Activated CD8-positive, alpha-beta memory T cell treated with anti-CD3 and anti-CD28 coated beads, Interleukin-2, amount 10 ng/mL, durations not matched to agents 7 days and 5 days (primary cell): ENCODE results near the gene UNKL. TPM values are rescaled to one million over a fixed set of nuclear protein-coding genes. Genes with fewer than 3 reads are reported as not detected.

ENCODE experiments used
- ATAC-seq: fragments of 150-1000 bp; cut with Tn5 transposase; one replicate; pipeline ENCODE4 v1.10.0; 2021; ENCODE audit warnings: moderate library complexity
- CTCF ChIA-PET: fragments of 350-600 bp; sonication (Branson Sonifier 250); formaldehyde crosslinking; loops from one replicate; lab custom pipeline; 2021; ENCODE audit warnings: antibody characterized with exemption; lab: Charles Lee
- DNase-seq: peaks from one replicate; pipeline ENCODE4 v3.0.0-alpha.2; 2020
- H3K27ac Mint-ChIP-seq: one replicate; pipeline ENCODE4 v1.8.0; 2021; ENCODE audit warnings: mild to moderate bottlenecking, mixed read lengths
- H3K27me3 Mint-ChIP-seq: one replicate; pipeline ENCODE4 v1.8.0; 2021; ENCODE audit warnings: mixed read lengths
- H3K36me3 Mint-ChIP-seq: one replicate; pipeline ENCODE4 v1.8.0; 2021; ENCODE audit warnings: mild to moderate bottlenecking, mixed read lengths
- H3K4me1 Mint-ChIP-seq: one replicate; pipeline ENCODE4 v1.8.0; 2021; ENCODE audit warnings: mixed read lengths
- H3K4me3 Mint-ChIP-seq: one replicate; pipeline ENCODE4 v1.8.0; 2021; ENCODE audit warnings: mild to moderate bottlenecking, moderate library complexity, mixed read lengths
- H3K9me3 Mint-ChIP-seq: one replicate; pipeline ENCODE4 v1.8.0; 2022; ENCODE audit warnings: low read depth, mixed read lengths
- total RNA-seq, 2 experiments: library from RNA; stranded (reverse); gene quantifications; one replicate each; pipeline ENCODE4 v1.2.3, GENCODE V29; 2021

The UNKL gene
- total RNA-seq, 2 experiments from 2014 or later: 30.1 to 43.0 TPM

GRCh38 chr16:1431497-1432270 is 17.2 kb upstream of the UNKL start:
- no peak overlapping the region for H3K27ac Mint-ChIP-seq
- no peaks in the 10 kb centered on the region for H3K36me3 Mint-ChIP-seq
- DNase-seq: no peak
- no peaks in the 10 kb centered on the region for H3K9me3 Mint-ChIP-seq
- no peak for ATAC-seq
- no peaks in the 10 kb centered on the region for H3K27me3 Mint-ChIP-seq
- no peak overlapping the region for H3K4me3 Mint-ChIP-seq
- CTCF ChIA-PET: no interaction called here
- no peaks in the 10 kb centered on the region for H3K4me1 Mint-ChIP-seq

GRCh38 chr16:1430759-1431496 is 16.4 kb upstream of the UNKL start, which contains the start of gene PERCC1:
PERCC1 (plus strand) TSS chr16:1431078; CDS start chr16:1432594, 1,516 bp downstream.
- Mint-ChIP-seq H3K4me1 (no peaks in the 10 kb centered on the region), H3K27me3 (no peaks in the 10 kb centered on the region), H3K27ac (no peak within 1 kb of the TSS), H3K9me3 (no peaks in the 10 kb centered on the region), H3K36me3 (no peaks in the 10 kb centered on the region), H3K4me3 (no peak within 1 kb of the TSS)
- no peak for DNase-seq
- ATAC-seq: no peak
- CTCF ChIA-PET: no interaction called here

GRCh38 chr16:1430214-1430758 is 15.8 kb upstream of the UNKL start:
- CTCF ChIA-PET: no interaction called here
- Mint-ChIP-seq H3K27me3 (no peaks in the 10 kb centered on the region), H3K9me3 (no peaks in the 10 kb centered on the region), H3K36me3 (no peaks in the 10 kb centered on the region), H3K4me1 (no peaks in the 10 kb centered on the region), H3K4me3 (no peak overlapping the region), H3K27ac (no peak overlapping the region)
- DNase-seq: no peak
- ATAC-seq: no peak

GRCh38 chr16:1429631-1430030 is 15.1 kb upstream of the UNKL start:
- CTCF ChIA-PET: interaction anchor here (1.3 to 1.7 kb wide), 2 partner anchors 16 to 150 kb away, joined by 5 to 6 read pairs; no protein-coding TSS in a partner anchor
- H3K27ac Mint-ChIP-seq: no peak overlapping the region
- H3K4me3 Mint-ChIP-seq: no peak overlapping the region
- no peaks in the 10 kb centered on the region for H3K36me3 Mint-ChIP-seq
- no peaks in the 10 kb centered on the region for H3K4me1 Mint-ChIP-seq
- H3K9me3 Mint-ChIP-seq: no peaks in the 10 kb centered on the region
- DNase-seq: no peak
- H3K27me3 Mint-ChIP-seq: no peaks in the 10 kb centered on the region
- no peak for ATAC-seq

- no peaks in the 10 kb centered on the region for H3K27me3 Mint-ChIP-seq
- H3K9me3 Mint-ChIP-seq: no peaks in the 10 kb centered on the region
- H3K4me3 Mint-ChIP-seq: no peak overlapping the region
- CTCF ChIA-PET: interaction anchor here (1.2 to 1.7 kb wide), 4 partner anchors 16 to 277 kb away, joined by 3 to 6 read pairs (median 4); partner anchors contain the start of gene MAPK8IP3
- H3K4me1 Mint-ChIP-seq: no peaks in the 10 kb centered on the region
- ATAC-seq (no peak), DNase-seq (no peak)
- H3K36me3 Mint-ChIP-seq: no peaks in the 10 kb centered on the region
- no peak overlapping the region for H3K27ac Mint-ChIP-seq
These were observed 14.5 kb upstream of the UNKL start for GRCh38 chr16:1429012-1429411.

GRCh38 chr16:1428511-1428910 is 14.0 kb upstream of the UNKL start:
- H3K9me3 Mint-ChIP-seq: no peaks in the 10 kb centered on the region
- H3K4me3 Mint-ChIP-seq: no peak overlapping the region
- no peak overlapping the region for H3K27ac Mint-ChIP-seq
- CTCF ChIA-PET: interaction anchor here (1.2 to 1.7 kb wide), 5 partner anchors 15 to 277 kb away, joined by 3 to 6 read pairs (median 4); partner anchors contain the start of gene MAPK8IP3
- no peaks in the 10 kb centered on the region for H3K36me3 Mint-ChIP-seq
- H3K4me1 Mint-ChIP-seq: no peaks in the 10 kb centered on the region
- no peaks in the 10 kb centered on the region for H3K27me3 Mint-ChIP-seq
- ATAC-seq: peak; percentile 67
- peak; percentile 68 for DNase-seq

GRCh38 chr16:1427473-1428461 is 13.3 kb upstream of the UNKL start:
- no peak for DNase-seq
- no peaks in the 10 kb centered on the region for H3K27me3 Mint-ChIP-seq
- no peak overlapping the region for H3K4me3 Mint-ChIP-seq
- no peak overlapping the region for H3K27ac Mint-ChIP-seq
- no peaks in the 10 kb centered on the region for H3K4me1 Mint-ChIP-seq
- H3K9me3 Mint-ChIP-seq: no peaks in the 10 kb centered on the region
- no peaks in the 10 kb centered on the region for H3K36me3 Mint-ChIP-seq
- CTCF ChIA-PET: interaction anchor here (0.8 to 1.7 kb wide), 5 partner anchors 85 to 345 kb away, joined by 3 to 6 read pairs (median 3); partner anchors contain the start of genes EME2, MAPK8IP3 and MRPS34
- ATAC-seq: no peak

GRCh38 chr16:1426734-1427471 is 12.4 kb upstream of the UNKL start:
- no peak overlapping the region for H3K27ac Mint-ChIP-seq
- CTCF ChIA-PET: interaction anchor here (0.8 kb wide), 1 partner anchor 346 kb away, joined by 3 read pairs; the partner anchor contains the start of genes EME2 and MRPS34
- no peak overlapping the region for H3K4me3 Mint-ChIP-seq

GRCh38 chr16:1425616-1426370 is 11.3 kb upstream of the UNKL start:
- CTCF ChIA-PET: no interaction called here
- H3K27ac Mint-ChIP-seq: no peak overlapping the region
- H3K27me3 Mint-ChIP-seq: no peaks in the 10 kb centered on the region
- no peak overlapping the region for H3K4me3 Mint-ChIP-seq
- H3K4me1 Mint-ChIP-seq: peaks cover 12% of the 10 kb centered on the region
- DNase-seq: no peak
- H3K9me3 Mint-ChIP-seq: no peaks in the 10 kb centered on the region
- no peak for ATAC-seq
- peaks cover 4% of the 10 kb centered on the region for H3K36me3 Mint-ChIP-seq

More at GRCh38 chr16:1426734-1427471, 12.4 kb upstream of the UNKL start:
- DNase-seq (no peak), ATAC-seq (no peak)
- Mint-ChIP-seq H3K27me3 (no peaks in the 10 kb centered on the region), H3K4me1 (peaks cover 4% of the 10 kb centered on the region), H3K36me3 (peaks cover 4% of the 10 kb centered on the region), H3K9me3 (no peaks in the 10 kb centered on the region)

- H3K4me1 Mint-ChIP-seq: peaks cover 24% of the 10 kb centered on the region
- ATAC-seq (no peak), DNase-seq (no peak)
- H3K27me3 Mint-ChIP-seq: no peaks in the 10 kb centered on the region
- no peak overlapping the region for H3K4me3 Mint-ChIP-seq
- no peaks in the 10 kb centered on the region for H3K9me3 Mint-ChIP-seq
- H3K27ac Mint-ChIP-seq: no peak overlapping the region
- H3K36me3 Mint-ChIP-seq: peaks cover 8% of the 10 kb centered on the region
- CTCF ChIA-PET: no interaction called here
These were observed 9.5 kb upstream of the UNKL start for GRCh38 chr16:1424028-1424427.

- CTCF ChIA-PET: interaction anchor here (0.7 to 1.2 kb wide), 2 partner anchors 11 to 284 kb away, joined by 3 read pairs; partner anchors contain the start of gene MAPK8IP3
These were observed 7.6 kb upstream of the UNKL start for GRCh38 chr16:1422076-1422475.

More at GRCh38 chr16:1422076-1422475, 7.6 kb upstream of the UNKL start:
- no peaks in the 10 kb centered on the region for H3K27me3 Mint-ChIP-seq
- peak overlapping the region; percentile 83 for H3K4me3 Mint-ChIP-seq
- no peak for ATAC-seq
- DNase-seq: no peak
- peak overlapping the region; percentile 97 for H3K27ac Mint-ChIP-seq
- peaks cover 36% of the 10 kb centered on the region for H3K4me1 Mint-ChIP-seq
- no peaks in the 10 kb centered on the region for H3K9me3 Mint-ChIP-seq
- peaks cover 10% of the 10 kb centered on the region for H3K36me3 Mint-ChIP-seq
